NT2/D1 (cell line): ENCODE measurements around the gene FAM174B.

ENCODE experiments used
- DNase-seq: peaks from one replicate; pipeline ENCODE4 v3.0.0-alpha.2; 2011; ENCODE audit warnings: low read depth, low spot score
- H3K27me3 ChIP-seq: 2 replicates; pipeline ENCODE4 v1.6.0; 2011; ENCODE audit warnings: mild to moderate bottlenecking; ENCODE audit not compliant: insufficient read length, insufficient read depth
- H3K36me3 ChIP-seq: 2 replicates; pipeline ENCODE4 v1.6.1; 2011; ENCODE audit warnings: mild to moderate bottlenecking, low read length, mixed read lengths; ENCODE audit not compliant: insufficient read depth, insufficient read length
- H3K4me1 ChIP-seq: 2 replicates; pipeline ENCODE4 v1.5.1; 2011; ENCODE audit not compliant: insufficient read depth, insufficient read length
- H3K4me3 ChIP-seq: 2 replicates; pipeline ENCODE4 v1.5.1; 2011; ENCODE audit warnings: low read depth; ENCODE audit not compliant: insufficient read length
- H3K9ac ChIP-seq: 2 replicates; pipeline ENCODE4 v1.6.0; 2011; ENCODE audit warnings: low read depth; ENCODE audit not compliant: insufficient read length
- H3K9me3 ChIP-seq: 2 replicates; pipeline ENCODE4 v1.5.1; 2011; ENCODE audit warnings: mild to moderate bottlenecking, low read length; ENCODE audit not compliant: insufficient read depth
- SUZ12 ChIP-seq: IDR thresholded peaks from 2 replicates; pipeline ENCODE4 v1.6.1; 2011; ENCODE audit not compliant: insufficient read length, insufficient read depth; ENCODE audit errors: extremely low read depth
- YY1 ChIP-seq: IDR thresholded peaks from 2 replicates; pipeline ENCODE4 v1.6.1; 2011; ENCODE audit not compliant: insufficient read length, insufficient read depth
- ZNF274 ChIP-seq: IDR thresholded peaks from 2 replicates; pipeline ENCODE4 v1.6.1; 2011; ENCODE audit warnings: mild to moderate bottlenecking, low read depth, low read length

Gene FAM174B

GRCh38 chr15:92682741-92683510 is 27.4 kb upstream of the FAM174B start:
- peaks cover 11% of the 10 kb centered on the region for H3K27me3 ChIP-seq
- H3K36me3 ChIP-seq, result no peaks in the 10 kb centered on the region
- no peak overlapping the region for H3K4me3 ChIP-seq
- H3K9me3 ChIP-seq, result no peaks in the 10 kb centered on the region
- DNase-seq, result no peak
- no peak for TF ChIP-seq SUZ12
- no peak for TF ChIP-seq YY1
- no peak for TF ChIP-seq ZNF274
- no peak overlapping the region for H3K9ac ChIP-seq
- no peaks in the 10 kb centered on the region for H3K4me1 ChIP-seq

- DNase-seq, result no peak
- TF ChIP-seq ZNF274, result no peak
- TF ChIP-seq YY1, result no peak
- TF ChIP-seq SUZ12, result no peak
- no peaks in the 10 kb centered on the region for H3K36me3 ChIP-seq
- H3K9ac ChIP-seq, result no peak overlapping the region
- H3K27me3 ChIP-seq, result peaks cover 24% of the 10 kb centered on the region
- no peak overlapping the region for H3K4me3 ChIP-seq
- H3K4me1 ChIP-seq, result no peaks in the 10 kb centered on the region
- H3K9me3 ChIP-seq, result no peaks in the 10 kb centered on the region; the same call in 1 of the 2 replicates
These were observed 25.6 kb upstream of the FAM174B start for GRCh38 chr15:92681141-92681631.

- Histone ChIP-seq H3K4me3 (no peak overlapping the region), H3K9me3 (no peaks in the 10 kb centered on the region; the same call in 1 of the 2 replicates), H3K36me3 (no peaks in the 10 kb centered on the region), H3K27me3 (peaks cover 51% of the 10 kb centered on the region), H3K4me1 (no peaks in the 10 kb centered on the region), H3K9ac (no peak overlapping the region)
- TF ChIP-seq ZNF274, result no peak
- TF ChIP-seq SUZ12, result no peak
- no peak for DNase-seq
These were observed 22.4 kb upstream of the FAM174B start for GRCh38 chr15:92677999-92678398.

GRCh38 chr15:92676561-92676960 is 21.0 kb upstream of the FAM174B start:
- TF ChIP-seq SUZ12, result no peak
- TF ChIP-seq YY1, result no peak
- no peak for TF ChIP-seq ZNF274
- Histone ChIP-seq H3K36me3 (no peaks in the 10 kb centered on the region), H3K4me3 (no peak overlapping the region), H3K9ac (no peak overlapping the region), H3K9me3 (no peaks in the 10 kb centered on the region; the same call in 1 of the 2 replicates), H3K27me3 (peaks cover 65% of the 10 kb centered on the region), H3K4me1 (no peaks in the 10 kb centered on the region)
- no peak for DNase-seq

- H3K4me3 ChIP-seq, result no peak overlapping the region
These were observed 19.9 kb upstream of the FAM174B start for GRCh38 chr15:92675485-92675884.

GRCh38 chr15:92674347-92674746 is 18.8 kb upstream of the FAM174B start:
- Histone ChIP-seq H3K27me3 (peaks cover 81% of the 10 kb centered on the region), H3K36me3 (no peaks in the 10 kb centered on the region), H3K9ac (no peak overlapping the region), H3K4me1 (no peaks in the 10 kb centered on the region), H3K4me3 (no peak overlapping the region), H3K9me3 (no peaks in the 10 kb centered on the region; the same call in 1 of the 2 replicates)
- no peak for DNase-seq
- TF ChIP-seq SUZ12 (no peak), YY1 (no peak), ZNF274 (no peak)

More at GRCh38 chr15:92675485-92675884, 19.9 kb upstream of the FAM174B start:
- no peaks in the 10 kb centered on the region for H3K36me3 ChIP-seq
- H3K9me3 ChIP-seq, result no peaks in the 10 kb centered on the region; the same call in 1 of the 2 replicates
- TF ChIP-seq YY1, result no peak
- H3K9ac ChIP-seq, result no peak overlapping the region
- H3K4me1 ChIP-seq, result no peaks in the 10 kb centered on the region
- peaks cover 75% of the 10 kb centered on the region for H3K27me3 ChIP-seq
- no peak for DNase-seq

GRCh38 chr15:92672102-92672501 is 16.5 kb upstream of the FAM174B start:
- no peak overlapping the region for H3K9ac ChIP-seq
- peaks cover 3% of the 10 kb centered on the region for H3K4me1 ChIP-seq
- DNase-seq, result no peak
- no peaks in the 10 kb centered on the region for H3K36me3 ChIP-seq
- no peak overlapping the region for H3K4me3 ChIP-seq
- peaks cover 88% of the 10 kb centered on the region for H3K27me3 ChIP-seq
- H3K9me3 ChIP-seq, result no peaks in the 10 kb centered on the region; the same call in 1 of the 2 replicates
- TF ChIP-seq YY1 (no peak), ZNF274 (no peak), SUZ12 (no peak)
